ENCODE data around the gene CENPB. TPM values are rescaled to one million over a fixed set of nuclear protein-coding genes. Genes with fewer than 3 reads are reported as not detected.
"Not testable (repeated sequence)": the region's sequence is repeated elsewhere in the genome, so short reads cannot be mapped to it uniquely, and the experiment has no call there.

The CENPB gene
- total RNA-seq, 5 donors from 2014 or later (not counting 1 experiment from before 2014, with no cell fraction given) = 37.0 to 79.0 (median 60.8) TPM

GRCh38 chr20:3795511-3796468 lies 9.2 kb upstream of the CENPB start, which contains the start of gene CDC25B:
Gene CDC25B (plus strand): TSS chr20:3796310. CDS start chr20:3796532, 222 bp downstream.
- peaks cover 11 to 22% of the 10 kb centered on the region in 2 donors for H3K36me3 ChIP-seq (ENCODE audit: control insufficient read depth in 2 of 2, extremely low read depth in 1 of 2, insufficient read depth in 1 of 2, low read length in 1 of 2)
- POLR2A ChIA-PET = no interaction called here
- CTCF ChIA-PET = interaction anchor here in 1 of 2 donors (1.0 to 1.2 kb wide), 3 partner anchors 9 to 56 kb away, joined by 3 to 6 read pairs (median 3); partner anchors contain the start of genes ADISSP and CENPB
- DNase-seq (peak; percentile 81 to 92 (median 88)), ATAC-seq (replicated peaks in 1 of 4) (peak; percentile 73 to 84 (median 76))
- no peaks in the 10 kb centered on the region for H3K27me3 ChIP-seq (replicated peaks in 1 of 2; ENCODE audit: control insufficient read depth in 2 of 2, extremely low read depth in 1 of 2, insufficient read depth in 2 of 2, low read length in 1 of 2)
- WGBS (ENCODE audit: insufficient coverage) = 1% methylated on average over 49 of the region's 69 CpGs
- H3K4me3 ChIP-seq (ENCODE audit: control insufficient read depth in 1 of 2, extremely low read depth in 1 of 2, low read length in 1 of 2) = peak within 1 kb of the TSS; percentile 69 to 92
- Mint-ChIP-seq H3K27me3 (no peaks in the 10 kb centered on the region), H3K4me1 (peaks cover 37 to 50% (median 45%) of the 10 kb centered on the region in 3 donors), H3K9me3 (no peaks in the 10 kb centered on the region), H3K4me3 (peak within 1 kb of the TSS; percentile 99 to 100 (median 100)), H3K27ac (peak within 1 kb of the TSS; percentile 99 to 100), H3K36me3 (peaks cover 35% of the 10 kb centered on the region)
- peak within 1 kb of the TSS; percentile 83 for H3K27ac ChIP-seq (ENCODE audit: low read length)
- H3K4me1 ChIP-seq (ENCODE audit: control insufficient read depth in 1 of 2, extremely low read depth in 1 of 2, insufficient read depth in 2 of 2, low read length in 2 of 2) = peaks cover 30 to 59% of the 10 kb centered on the region in 2 experiments
- H3K9me3 ChIP-seq = no peaks in the 10 kb centered on the region

DNA sequence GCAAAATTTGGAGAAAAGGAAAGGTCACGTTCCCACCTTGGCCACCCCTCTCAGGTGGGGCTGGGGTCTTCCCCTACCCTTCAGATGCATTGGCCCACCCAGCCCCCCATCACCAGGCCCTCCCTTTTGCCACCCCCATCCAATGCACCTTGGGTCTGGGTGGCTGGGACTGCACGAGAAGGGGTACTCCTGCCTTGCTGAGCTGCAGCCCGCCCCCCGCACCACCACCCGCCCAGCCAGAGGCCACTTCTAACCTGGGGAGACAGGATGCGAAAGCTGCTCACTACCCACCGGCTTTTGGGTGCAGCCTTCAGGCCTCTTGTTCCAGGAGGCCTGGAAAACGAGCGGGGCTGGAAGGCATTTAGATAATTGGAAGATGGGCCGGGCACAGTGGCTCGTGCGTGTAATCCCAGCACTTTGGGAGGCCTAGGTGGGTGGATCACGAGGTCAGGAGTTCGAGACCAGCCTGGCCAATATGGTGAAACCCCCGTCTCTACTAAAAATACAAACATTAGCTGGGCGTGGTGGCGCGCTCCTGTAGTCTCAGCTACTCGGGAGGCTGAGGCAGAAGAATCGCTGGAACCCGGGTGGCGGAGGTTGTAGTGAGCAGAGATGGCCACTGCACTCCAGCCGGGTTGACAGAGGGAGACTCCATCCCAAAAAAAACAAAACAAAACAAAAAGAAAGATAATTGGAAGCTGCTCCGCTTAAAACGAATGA lies 8.3 kb upstream of the CENPB start:
- DNase-seq = no peak
- peak overlapping the region; percentile 83 for H3K27ac ChIP-seq (ENCODE audit: low read length)
- H3K4me1 ChIP-seq (ENCODE audit: control insufficient read depth in 1 of 2, extremely low read depth in 1 of 2, insufficient read depth in 2 of 2, low read length in 2 of 2) = peaks cover 21 to 49% of the 10 kb centered on the region in 2 experiments
- peak overlapping the region in 1 of 2 donors; percentile 69 for H3K4me3 ChIP-seq (ENCODE audit: control insufficient read depth in 1 of 2, extremely low read depth in 1 of 2, low read length in 1 of 2)
- H3K9me3 ChIP-seq = no peaks in the 10 kb centered on the region
- H3K36me3 Mint-ChIP-seq = peaks cover 28% of the 10 kb centered on the region
- ChIA-PET CTCF (interaction anchor here in 1 of 2 donors (0.7 kb wide), 1 partner anchor 73 kb away, joined by 3 read pairs; no protein-coding TSS in a partner anchor), POLR2A (interaction anchor here in 1 of 2 donors (0.6 to 0.7 kb wide), 2 partner anchors 196 to 1153 kb away, joined by 3 read pairs; no protein-coding TSS in a partner anchor)
- peak overlapping the region; percentile 92 to 99 (median 92) for H3K4me3 Mint-ChIP-seq
- H3K36me3 ChIP-seq (ENCODE audit: control insufficient read depth in 2 of 2, extremely low read depth in 1 of 2, insufficient read depth in 1 of 2, low read length in 1 of 2) = peaks cover 5 to 13% of the 10 kb centered on the region in 2 donors
- H3K4me1 Mint-ChIP-seq = peaks cover 29 to 42% (median 37%) of the 10 kb centered on the region in 3 donors
- H3K9me3 Mint-ChIP-seq = no peaks in the 10 kb centered on the region
- H3K27ac Mint-ChIP-seq = peak overlapping the region; percentile 95
- WGBS (ENCODE audit: insufficient coverage) = 95% methylated on average over 6 of the region's 25 CpGs
- H3K27me3 ChIP-seq (replicated peaks in 1 of 2; ENCODE audit: control insufficient read depth in 2 of 2, extremely low read depth in 1 of 2, insufficient read depth in 2 of 2, low read length in 1 of 2) = no peaks in the 10 kb centered on the region
- ATAC-seq (replicated peaks in 1 of 4) = no peak
- no peaks in the 10 kb centered on the region for H3K27me3 Mint-ChIP-seq

- not testable (repeated sequence) for H3K4me3 Mint-ChIP-seq
Observed at GRCh38 chr20:3794168-3794567, 7.6 kb upstream of the CENPB start.

DNA sequence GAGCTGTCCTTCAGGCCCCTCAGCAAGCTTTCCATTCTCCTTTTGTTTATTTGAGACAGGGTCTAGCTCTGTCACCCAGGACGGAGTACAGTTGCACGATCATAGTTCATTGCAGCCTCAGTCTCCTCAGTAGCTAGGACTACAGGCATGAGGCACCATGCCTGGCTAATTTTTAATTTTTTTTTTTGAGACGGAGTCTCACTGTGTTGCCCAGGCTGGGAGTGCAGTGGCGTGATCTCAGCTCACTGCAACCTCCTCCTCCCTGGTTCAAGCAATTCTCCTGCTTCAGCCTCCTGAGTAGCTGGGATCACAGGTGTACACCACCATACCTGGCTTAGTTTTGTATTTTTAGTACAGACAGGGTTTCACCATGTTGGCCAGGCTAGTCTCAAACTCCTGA lies 2.7 kb upstream of the CENPB start:
- H3K27me3 ChIP-seq (replicated peaks in 1 of 2; ENCODE audit: control insufficient read depth in 2 of 2, extremely low read depth in 1 of 2, insufficient read depth in 2 of 2, low read length in 1 of 2); DNase-seq; H3K4me3 ChIP-seq (ENCODE audit: control insufficient read depth in 1 of 2, extremely low read depth in 1 of 2, low read length in 1 of 2); H3K27ac ChIP-seq (ENCODE audit: low read length); CTCF ChIA-PET; H3K9me3 ChIP-seq; H3K27me3 Mint-ChIP-seq; ATAC-seq (replicated peaks in 1 of 4); H3K36me3 Mint-ChIP-seq; H3K4me3 Mint-ChIP-seq; H3K36me3 ChIP-seq (ENCODE audit: control insufficient read depth in 2 of 2, extremely low read depth in 1 of 2, insufficient read depth in 1 of 2, low read length in 1 of 2); H3K9me3 Mint-ChIP-seq: not testable (repeated sequence)
- H3K4me1 ChIP-seq (ENCODE audit: control insufficient read depth in 1 of 2, extremely low read depth in 1 of 2, insufficient read depth in 2 of 2, low read length in 2 of 2) = peaks cover 14 to 34% of the 10 kb centered on the region in 2 experiments
- 96% methylated on average over 4 of the region's 4 CpGs for WGBS (ENCODE audit: insufficient coverage)
- Mint-ChIP-seq H3K4me1 (peaks cover 23 to 38% (median 32%) of the 10 kb centered on the region in 3 donors), H3K27ac (peak overlapping the region; percentile 57 to 66)
- POLR2A ChIA-PET = interaction anchor here in 1 of 2 donors (0.6 kb wide), 1 partner anchor 256 kb away, joined by 3 read pairs; no protein-coding TSS in a partner anchor

More at GRCh38 chr20:3794168-3794567, 7.6 kb upstream of the CENPB start:
- H3K27ac ChIP-seq (ENCODE audit: low read length); POLR2A ChIA-PET; DNase-seq; H3K27me3 Mint-ChIP-seq; CTCF ChIA-PET; H3K9me3 ChIP-seq; H3K9me3 Mint-ChIP-seq; ATAC-seq (replicated peaks in 1 of 4); H3K4me3 ChIP-seq (ENCODE audit: control insufficient read depth in 1 of 2, extremely low read depth in 1 of 2, low read length in 1 of 2); H3K36me3 ChIP-seq (ENCODE audit: control insufficient read depth in 2 of 2, extremely low read depth in 1 of 2, insufficient read depth in 1 of 2, low read length in 1 of 2); H3K27me3 ChIP-seq (replicated peaks in 1 of 2; ENCODE audit: control insufficient read depth in 2 of 2, extremely low read depth in 1 of 2, insufficient read depth in 2 of 2, low read length in 1 of 2): not testable (repeated sequence)
- peaks cover 22 to 35% (median 31%) of the 10 kb centered on the region in 3 donors for H3K4me1 Mint-ChIP-seq
- WGBS (ENCODE audit: insufficient coverage) = no CpG with 5 or more reads among the region's 3 CpGs
- peaks cover 17 to 43% of the 10 kb centered on the region in 2 experiments for H3K4me1 ChIP-seq (ENCODE audit: control insufficient read depth in 1 of 2, extremely low read depth in 1 of 2, insufficient read depth in 2 of 2, low read length in 2 of 2)
- H3K36me3 Mint-ChIP-seq = peaks cover 24% of the 10 kb centered on the region
- peak overlapping the region in 1 of 2 donors; percentile 34 for H3K27ac Mint-ChIP-seq

DNA sequence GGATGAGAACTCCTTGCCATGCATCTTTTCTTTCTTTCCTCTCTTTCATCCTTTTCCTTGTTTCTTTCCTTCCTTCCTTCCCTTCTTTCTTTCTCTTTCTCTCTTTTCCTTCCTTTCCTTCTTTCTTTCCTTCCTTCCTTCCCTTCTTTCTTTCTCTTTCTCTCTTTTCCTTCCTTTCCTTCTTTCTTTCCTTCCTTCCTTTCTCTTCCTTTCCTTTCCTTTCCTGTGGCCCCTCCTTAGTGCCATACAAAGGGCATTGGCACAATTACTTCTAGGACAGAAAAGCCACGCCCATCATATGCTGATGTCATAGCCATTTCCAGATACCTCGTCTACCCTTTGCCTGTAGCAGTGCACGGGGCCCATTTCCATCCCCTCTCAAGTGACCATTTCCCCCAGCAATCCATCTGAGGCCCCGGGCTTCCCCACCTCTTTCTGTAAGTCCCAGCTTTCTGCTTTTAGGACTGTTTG lies 2.2 kb upstream of the CENPB start:
- CTCF ChIA-PET = no interaction called here
- H3K4me3 Mint-ChIP-seq = no peak overlapping the region

More for the DNA sequence above, 2.2 kb upstream of the CENPB start:
- peaks cover 4% of the 10 kb centered on the region for H3K36me3 Mint-ChIP-seq
- ATAC-seq (replicated peaks in 1 of 4) (no peak), DNase-seq (no peak)
- H3K9me3 Mint-ChIP-seq = no peaks in the 10 kb centered on the region
- peak overlapping the region; percentile 57 to 66 for H3K27ac Mint-ChIP-seq
- Histone ChIP-seq H3K36me3 (ENCODE audit: control insufficient read depth in 2 of 2, extremely low read depth in 1 of 2, insufficient read depth in 1 of 2, low read length in 1 of 2) (no peaks in the 10 kb centered on the region), H3K9me3 (no peaks in the 10 kb centered on the region), H3K27me3 (replicated peaks in 1 of 2; ENCODE audit: control insufficient read depth in 2 of 2, extremely low read depth in 1 of 2, insufficient read depth in 2 of 2, low read length in 1 of 2) (no peaks in the 10 kb centered on the region), H3K4me1 (ENCODE audit: control insufficient read depth in 1 of 2, extremely low read depth in 1 of 2, insufficient read depth in 2 of 2, low read length in 2 of 2) (peaks cover 14 to 34% of the 10 kb centered on the region in 2 experiments), H3K27ac (ENCODE audit: low read length) (no peak overlapping the region), H3K4me3 (ENCODE audit: control insufficient read depth in 1 of 2, extremely low read depth in 1 of 2, low read length in 1 of 2) (no peak overlapping the region)
- WGBS (ENCODE audit: insufficient coverage) = 52% methylated on average over 4 of the region's 4 CpGs
- no peaks in the 10 kb centered on the region for H3K27me3 Mint-ChIP-seq
- POLR2A ChIA-PET = no interaction called here
- H3K4me1 Mint-ChIP-seq = peaks cover 25 to 38% (median 32%) of the 10 kb centered on the region in 3 donors
